Neural progenitor cell (in vitro differentiated cells): ENCODE measurements around the gene ECHDC1. TPM values are rescaled to one million over a fixed set of nuclear protein-coding genes. Genes with fewer than 3 reads are reported as not detected.

ENCODE experiments used
- DNase-seq: peaks from one replicate; pipeline ENCODE4 v3.0.0-alpha.2; 2016; ENCODE audit warnings: low spot score
- H2AFZ ChIP-seq: fragments of 200-600 bp; sonication (generic); replicated peaks from 2 replicates; pipeline ENCODE4 v1.6.1; 2016; ENCODE audit warnings: antibody characterized with exemption
- H3F3A ChIP-seq: fragments of 200-600 bp; sonication (generic); 2 replicates; pipeline ENCODE4 v1.6.1; 2016; ENCODE audit warnings: antibody characterized with exemption, low read depth
- H3K27ac ChIP-seq: fragments of 200-600 bp; sonication (generic); 2 replicates; pipeline ENCODE4 v1.5.1; 2016; ENCODE audit warnings: mild to moderate bottlenecking
- H3K27me3 ChIP-seq: fragments of 200-600 bp; sonication (generic); 2 replicates; pipeline ENCODE4 v1.6.1; 2016; ENCODE audit warnings: mild to moderate bottlenecking, moderate library complexity
- H3K36me3 ChIP-seq: fragments of 200-600 bp; sonication (generic); 2 replicates; pipeline ENCODE4 v1.5.1; 2016
- H3K4me1 ChIP-seq: fragments of 200-600 bp; sonication (generic); 2 replicates; pipeline ENCODE4 v1.6.1; 2016; ENCODE audit warnings: mixed run types
- H3K4me2 ChIP-seq: fragments of 200-600 bp; sonication (generic); 2 replicates; pipeline ENCODE4 v1.6.1; 2016
- H3K4me3 ChIP-seq: fragments of 200-600 bp; sonication (generic); 2 replicates; pipeline ENCODE4 v1.5.1; 2016
- H3K79me2 ChIP-seq: fragments of 200-600 bp; sonication (generic); 2 replicates; pipeline ENCODE4 v1.6.1; 2016; ENCODE audit warnings: low read depth
- H3K9ac ChIP-seq: fragments of 200-600 bp; sonication (generic); 2 replicates; pipeline ENCODE4 v1.6.1; 2016
- H3K9me3 ChIP-seq: fragments of 200-600 bp; sonication (generic); 2 replicates; pipeline ENCODE4 v1.5.1; 2016; ENCODE audit warnings: low read depth
- H4K20me1 ChIP-seq: fragments of 200-600 bp; sonication (generic); 2 replicates; pipeline ENCODE4 v1.6.1; 2016; ENCODE audit warnings: low read depth
- H3K27ac Mint-ChIP-seq: 3 replicates; pipeline ENCODE4 v1.8.0; 2021; ENCODE audit warnings: mixed read lengths
- H3K27me3 Mint-ChIP-seq: 2 replicates; pipeline ENCODE4 v1.8.0; 2022; ENCODE audit warnings: low read depth, mild to moderate bottlenecking, inconsistent platforms, moderate library complexity, mixed read lengths; ENCODE audit not compliant: insufficient read depth
- H3K36me3 Mint-ChIP-seq: 3 replicates; pipeline ENCODE4 v1.8.0; 2021; ENCODE audit warnings: mixed read lengths
- H3K4me1 Mint-ChIP-seq: 3 replicates; pipeline ENCODE4 v1.8.0; 2021; ENCODE audit warnings: mixed read lengths
- H3K4me3 Mint-ChIP-seq: 3 replicates; pipeline ENCODE4 v1.8.0; 2021; ENCODE audit warnings: mild to moderate bottlenecking, moderate library complexity, mixed read lengths
- H3K9me3 Mint-ChIP-seq: 3 replicates; pipeline ENCODE4 v1.8.0; 2020; ENCODE audit warnings: mixed read lengths
- EZH2 ChIP-seq: fragments of 200-600 bp; sonication (generic); IDR thresholded peaks from 2 replicates; pipeline ENCODE4 v1.6.1; 2017; ENCODE audit warnings: antibody characterized with exemption, mild to moderate bottlenecking, moderate library complexity
- EZH2phosphoT487 ChIP-seq: fragments of 200-600 bp; sonication (generic); IDR thresholded peaks from 2 replicates; pipeline ENCODE4 v1.6.1; 2017; ENCODE audit warnings: antibody characterized with exemption
- total RNA-seq: library from RNA; depleted of rRNA; stranded (reverse); fragments of >200 nt; gene quantifications from 2 replicates; pipeline ENCODE4 v1.2.3, GENCODE V29; 2015; ENCODE audit warnings: low replicate concordance
- TF ChIP-seq, protein P1 (sequence below): fragments of 200-600 bp; sonication (generic); IDR thresholded peaks from 2 replicates; pipeline ENCODE4 v1.5.1; 2017; ENCODE audit warnings: antibody characterized with exemption, mild to moderate bottlenecking

ECHDC1 gene
- total RNA-seq, 1 donor from 2014 or later: 81.9 TPM

DNA sequence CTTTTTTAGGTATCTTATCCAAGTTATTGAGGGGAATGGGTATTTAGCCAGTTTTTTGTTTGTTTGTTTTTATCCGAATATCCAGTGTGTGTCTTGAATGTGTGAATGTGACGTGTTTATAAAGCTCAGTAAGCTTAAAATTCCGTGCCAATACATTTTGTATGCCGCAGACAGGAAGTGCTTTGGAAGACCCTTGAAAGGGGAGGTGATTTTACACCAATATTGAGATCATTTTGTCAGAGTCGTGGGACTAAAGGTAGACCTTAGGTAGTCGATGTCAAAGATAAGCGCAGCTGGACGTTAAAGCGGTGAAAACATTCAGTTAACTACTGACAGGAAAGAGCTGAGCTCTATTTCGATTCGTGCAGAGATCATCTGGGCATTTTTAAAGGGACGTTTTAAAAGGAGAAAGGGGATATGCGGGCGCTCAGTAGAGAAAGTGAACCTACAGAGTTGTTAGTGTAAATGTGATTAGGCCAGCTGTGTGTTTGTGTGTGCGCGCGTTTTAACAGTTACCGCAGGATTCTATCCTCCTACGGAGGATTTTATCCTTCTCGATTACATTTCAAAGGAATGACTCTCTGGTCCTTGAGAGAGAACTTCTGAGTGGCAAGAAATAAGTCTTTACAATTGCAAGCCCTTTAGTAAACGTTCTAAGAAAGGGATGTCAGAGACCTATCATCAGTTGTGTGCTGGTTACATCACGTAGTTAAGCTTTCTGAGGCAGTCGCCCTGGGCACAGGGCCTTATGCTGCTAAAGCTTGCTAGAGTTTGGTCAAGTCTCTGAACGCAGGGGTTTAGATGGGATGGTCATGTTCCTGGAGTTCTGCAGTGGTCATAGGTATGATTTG is 625 bp upstream of the ECHDC1 start:
- Histone ChIP-seq H3K4me2 (peak overlapping the region; percentile 92), H3K36me3 (no peaks in the 10 kb centered on the region), H3K9ac (peak overlapping the region; percentile 51), H3K79me2 (peaks cover 85% of the 10 kb centered on the region), H3K9me3 (no peaks in the 10 kb centered on the region), H3F3A (peaks cover 15% of the 10 kb centered on the region), H3K27ac (peak overlapping the region; percentile 59), H3K27me3 (no peaks in the 10 kb centered on the region), H3K4me3 (peak overlapping the region; percentile 76), H4K20me1 (peaks cover 24% of the 10 kb centered on the region), H2AFZ (peak overlapping the region; percentile 90), H3K4me1 (peaks cover 29% of the 10 kb centered on the region)
- peak; percentile 28 for DNase-seq
- H3K9me3 Mint-ChIP-seq: peaks cover 16% of the 10 kb centered on the region
- H3K27ac Mint-ChIP-seq: no peak overlapping the region
- no peak overlapping the region for H3K4me3 Mint-ChIP-seq
- peaks cover 2% of the 10 kb centered on the region for H3K4me1 Mint-ChIP-seq
- no peak for TF ChIP-seq EZH2
- no peak for TF ChIP-seq EZH2phosphoT487
- no peaks in the 10 kb centered on the region for H3K27me3 Mint-ChIP-seq
- peaks cover 28% of the 10 kb centered on the region for H3K36me3 Mint-ChIP-seq

DNA sequence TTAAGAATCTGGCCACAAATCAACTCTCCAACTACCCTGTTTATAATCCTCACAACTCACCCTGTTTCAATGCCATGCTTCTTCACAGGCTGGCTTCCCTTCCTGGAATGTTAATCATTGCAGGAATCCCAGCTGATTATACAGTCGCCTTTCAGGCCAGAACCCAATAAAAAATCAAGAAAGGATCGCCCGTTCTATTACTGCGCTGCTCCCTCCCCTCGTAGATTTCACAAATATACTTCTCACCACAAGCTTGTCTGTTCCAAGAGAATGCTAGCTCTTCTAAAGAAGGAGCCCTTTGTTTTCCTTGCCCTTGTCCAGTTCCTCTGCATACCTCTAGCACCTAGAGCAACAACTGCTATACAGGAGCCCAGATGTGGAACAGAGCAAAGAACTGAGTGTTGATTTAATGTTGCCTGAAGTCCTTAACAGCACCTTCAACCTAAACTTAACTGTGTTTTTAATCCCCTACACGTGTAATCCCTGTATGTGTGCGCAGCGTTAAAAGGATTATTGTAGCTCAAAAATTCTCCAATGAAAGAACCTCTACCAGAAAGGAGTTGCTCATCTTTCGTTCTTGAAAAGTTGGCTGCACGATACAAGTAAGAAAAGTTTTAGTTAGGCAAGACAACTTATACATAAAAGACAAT is 988 bp downstream of the ECHDC1 start:
- Histone ChIP-seq H2AFZ (peak overlapping the region; percentile 90), H3F3A (peaks cover 15% of the 10 kb centered on the region), H3K4me2 (peak overlapping the region; percentile 92), H3K79me2 (peaks cover 96% of the 10 kb centered on the region), H3K9me3 (no peaks in the 10 kb centered on the region), H3K27me3 (no peaks in the 10 kb centered on the region), H3K4me1 (peaks cover 29% of the 10 kb centered on the region), H3K36me3 (no peaks in the 10 kb centered on the region), H3K27ac (peak overlapping the region; percentile 59), H3K4me3 (peak overlapping the region; percentile 76), H3K9ac (peak overlapping the region; percentile 51), H4K20me1 (peaks cover 29% of the 10 kb centered on the region)
- H3K36me3 Mint-ChIP-seq: peaks cover 17% of the 10 kb centered on the region
- no peaks in the 10 kb centered on the region for H3K27me3 Mint-ChIP-seq
- peaks cover 2% of the 10 kb centered on the region for H3K4me1 Mint-ChIP-seq
- DNase-seq: peak; percentile 76
- peaks cover 7% of the 10 kb centered on the region for H3K9me3 Mint-ChIP-seq
- H3K4me3 Mint-ChIP-seq: no peak overlapping the region
- no peak overlapping the region for H3K27ac Mint-ChIP-seq
- TF ChIP-seq EZH2: no peak
- TF ChIP-seq EZH2phosphoT487: no peak
- TF ChIP-seq, protein P1, sequence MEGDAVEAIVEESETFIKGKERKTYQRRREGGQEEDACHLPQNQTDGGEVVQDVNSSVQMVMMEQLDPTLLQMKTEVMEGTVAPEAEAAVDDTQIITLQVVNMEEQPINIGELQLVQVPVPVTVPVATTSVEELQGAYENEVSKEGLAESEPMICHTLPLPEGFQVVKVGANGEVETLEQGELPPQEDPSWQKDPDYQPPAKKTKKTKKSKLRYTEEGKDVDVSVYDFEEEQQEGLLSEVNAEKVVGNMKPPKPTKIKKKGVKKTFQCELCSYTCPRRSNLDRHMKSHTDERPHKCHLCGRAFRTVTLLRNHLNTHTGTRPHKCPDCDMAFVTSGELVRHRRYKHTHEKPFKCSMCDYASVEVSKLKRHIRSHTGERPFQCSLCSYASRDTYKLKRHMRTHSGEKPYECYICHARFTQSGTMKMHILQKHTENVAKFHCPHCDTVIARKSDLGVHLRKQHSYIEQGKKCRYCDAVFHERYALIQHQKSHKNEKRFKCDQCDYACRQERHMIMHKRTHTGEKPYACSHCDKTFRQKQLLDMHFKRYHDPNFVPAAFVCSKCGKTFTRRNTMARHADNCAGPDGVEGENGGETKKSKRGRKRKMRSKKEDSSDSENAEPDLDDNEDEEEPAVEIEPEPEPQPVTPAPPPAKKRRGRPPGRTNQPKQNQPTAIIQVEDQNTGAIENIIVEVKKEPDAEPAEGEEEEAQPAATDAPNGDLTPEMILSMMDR: no peak

- Histone ChIP-seq H4K20me1 (peaks cover 34% of the 10 kb centered on the region), H3K27me3 (no peaks in the 10 kb centered on the region), H3K4me3 (peak overlapping the region; percentile 76), H2AFZ (no peak overlapping the region), H3K27ac (no peak overlapping the region), H3K79me2 (peaks cover 96% of the 10 kb centered on the region), H3K9me3 (no peaks in the 10 kb centered on the region), H3K9ac (no peak overlapping the region), H3F3A (peaks cover 15% of the 10 kb centered on the region), H3K4me2 (peak overlapping the region; percentile 92), H3K36me3 (no peaks in the 10 kb centered on the region), H3K4me1 (peaks cover 29% of the 10 kb centered on the region)
- no peak for DNase-seq
- Mint-ChIP-seq H3K27ac (no peak overlapping the region), H3K4me3 (no peak overlapping the region), H3K36me3 (peaks cover 16% of the 10 kb centered on the region), H3K4me1 (peaks cover 2% of the 10 kb centered on the region), H3K27me3 (no peaks in the 10 kb centered on the region), H3K9me3 (peaks cover 3% of the 10 kb centered on the region)
- TF ChIP-seq, protein P1: no peak
- TF ChIP-seq EZH2: no peak
- TF ChIP-seq EZH2phosphoT487: no peak
These were observed 1.8 kb downstream of the ECHDC1 start for GRCh38 chr6:127341471-127342202.
